OCI-LY3 (cell line): ENCODE measurements around the gene PKD2L1.

Experiments
- H2AFZ ChIP-seq: fragments of 200-600, 300-600 bp; shearing (Covaris generic); 2 replicates; pipeline ENCODE4 v1.6.0; 2014; ENCODE audit warnings: antibody characterized with exemption, low read depth, low read length
- H3K27ac ChIP-seq: fragments of 200-600, 300-600 bp; sonication (generic); 2 replicates; pipeline ENCODE4 v1.5.1; 2014; ENCODE audit warnings: mild to moderate bottlenecking, low read length, moderate library complexity, mixed read lengths
- H3K27me3 ChIP-seq: fragments of 200-600, 300-600 bp; sonication (generic); 2 replicates; pipeline ENCODE4 v1.6.1; 2014; ENCODE audit warnings: low read depth, low read length, mixed read lengths
- H3K36me3 ChIP-seq: fragments of 200-600, 300-600 bp; sonication (generic); replicated peaks from 2 replicates; pipeline ENCODE3; 2014; ENCODE audit warnings: low read depth, low read length, mixed read lengths
- H3K4me1 ChIP-seq: fragments of 300-600, 200-600 bp; sonication (generic); 2 replicates; pipeline ENCODE4 v1.6.1; 2014; ENCODE audit warnings: low read length, mixed read lengths
- H3K4me2 ChIP-seq: fragments of 200-600, 300-600 bp; sonication (generic); 2 replicates; pipeline ENCODE4 v1.6.1; 2014; ENCODE audit warnings: low read length, mixed read lengths
- H3K4me3 ChIP-seq: fragments of 300-600, 200-600 bp; sonication (generic); 2 replicates; pipeline ENCODE4 v1.5.1; 2014; ENCODE audit warnings: antibody characterized with exemption, mild to moderate bottlenecking, low read length, moderate library complexity
- H3K79me2 ChIP-seq: fragments of 300-600, 200-600 bp; shearing (Covaris generic); 2 replicates; pipeline ENCODE4 v1.6.1; 2014; ENCODE audit warnings: mild to moderate bottlenecking, low read length, mixed read lengths
- H3K9ac ChIP-seq: fragments of 300-600, 200-600 bp; shearing (Covaris generic); 2 replicates; pipeline ENCODE4 v1.6.0; 2014; ENCODE audit warnings: mild to moderate bottlenecking, low read length, moderate library complexity
- H3K9me3 ChIP-seq: fragments of 200-600, 300-600 bp; shearing (Covaris generic); 2 replicates; pipeline ENCODE4 v1.6.1; 2014; ENCODE audit warnings: low read length, mixed read lengths; ENCODE audit not compliant: insufficient read depth
- H4K20me1 ChIP-seq: fragments of 200-600, 300-600 bp; sonication (generic); 2 replicates; pipeline ENCODE4 v1.6.1; 2016; ENCODE audit warnings: low read length, mixed read lengths; ENCODE audit not compliant: insufficient read depth
- CTCF ChIP-seq: fragments of 200-600, 300-600 bp; sonication (generic); IDR thresholded peaks from 2 replicates; pipeline ENCODE4 v1.5.1; 2014; ENCODE audit warnings: antibody characterized with exemption, low read length, low read depth
- EZH2phosphoT487 ChIP-seq: fragments of 200-600 bp; shearing (Covaris generic); IDR thresholded peaks from 2 replicates; pipeline ENCODE4 v1.6.1; 2018; ENCODE audit warnings: antibody characterized with exemption, mixed run types, low read depth

Gene PKD2L1

GRCh38 chr10:100353770-100354485 is 23.9 kb upstream of the PKD2L1 start:
- Histone ChIP-seq H2AFZ (no peak overlapping the region), H3K4me2 (no peak overlapping the region), H3K9ac (no peak overlapping the region), H3K36me3 (peaks cover 83% of the 10 kb centered on the region), H4K20me1 (peaks cover 70% of the 10 kb centered on the region), H3K9me3 (no peaks in the 10 kb centered on the region), H3K27me3 (no peaks in the 10 kb centered on the region), H3K4me1 (peaks cover 10% of the 10 kb centered on the region), H3K4me3 (no peak overlapping the region), H3K79me2 (peaks cover 69% of the 10 kb centered on the region), H3K27ac (no peak overlapping the region)
- TF ChIP-seq CTCF (no peak), EZH2phosphoT487 (no peak)

GRCh38 chr10:100350914-100351485 is 21.0 kb upstream of the PKD2L1 start:
- H3K4me3 ChIP-seq, result no peak overlapping the region
- H3K9me3 ChIP-seq, result no peaks in the 10 kb centered on the region
- no peak overlapping the region for H3K4me2 ChIP-seq
- H3K36me3 ChIP-seq, result peaks cover 81% of the 10 kb centered on the region
- H3K4me1 ChIP-seq, result peaks cover 20% of the 10 kb centered on the region
- no peaks in the 10 kb centered on the region for H3K27me3 ChIP-seq
- peaks cover 87% of the 10 kb centered on the region for H3K79me2 ChIP-seq
- H3K27ac ChIP-seq, result no peak overlapping the region
- no peak overlapping the region for H3K9ac ChIP-seq
- TF ChIP-seq CTCF, result no peak
- TF ChIP-seq EZH2phosphoT487, result no peak
- H2AFZ ChIP-seq, result no peak overlapping the region
- H4K20me1 ChIP-seq, result peaks cover 66% of the 10 kb centered on the region

- Histone ChIP-seq H3K36me3 (peaks cover 68% of the 10 kb centered on the region), H3K9ac (no peak overlapping the region), H4K20me1 (peaks cover 56% of the 10 kb centered on the region), H3K4me1 (peaks cover 27% of the 10 kb centered on the region), H3K27ac (no peak overlapping the region), H3K9me3 (no peaks in the 10 kb centered on the region), H3K27me3 (no peaks in the 10 kb centered on the region), H3K4me3 (peak overlapping the region; percentile 100; the same call in 1 of the 2 replicates), H3K79me2 (peaks cover 78% of the 10 kb centered on the region), H3K4me2 (peak overlapping the region; percentile 99), H2AFZ (no peak overlapping the region)
- no peak for TF ChIP-seq EZH2phosphoT487
- no peak for TF ChIP-seq CTCF
These were observed 19.6 kb upstream of the PKD2L1 start for GRCh38 chr10:100349672-100350071.

- Histone ChIP-seq H3K27me3 (no peaks in the 10 kb centered on the region), H2AFZ (no peak overlapping the region), H3K4me3 (peak overlapping the region; percentile 100), H3K9me3 (no peaks in the 10 kb centered on the region), H3K36me3 (peaks cover 65% of the 10 kb centered on the region), H3K9ac (peak overlapping the region; percentile 100; the same call in 1 of the 2 replicates), H3K4me2 (peak overlapping the region; percentile 99), H3K79me2 (peaks cover 74% of the 10 kb centered on the region), H4K20me1 (peaks cover 52% of the 10 kb centered on the region), H3K4me1 (peaks cover 29% of the 10 kb centered on the region), H3K27ac (no peak overlapping the region)
- TF ChIP-seq EZH2phosphoT487, result no peak
- no peak for TF ChIP-seq CTCF
These were observed 19.1 kb upstream of the PKD2L1 start for GRCh38 chr10:100349087-100349486.
